Breast epithelium (tissue), 4 donors: ENCODE data around the gene KCNK7. TPM values are rescaled to one million over a fixed set of nuclear protein-coding genes. Genes with fewer than 3 reads are reported as not detected.

Source experiments
- DNase-seq, 2 donors: peaks; one replicate each; pipeline ENCODE4 v3.0.0-alpha.2; 2019; ENCODE audit warnings: low spot score in 2 of 2
- H3K27ac ChIP-seq, 2 donors: fragments of 200-600 bp; sonication (generic) in 1 of 2; one replicate each; pipeline ENCODE4 v1.5.1; 2016 to 2019; ENCODE audit warnings: mild to moderate bottlenecking in 1 of 2
- H3K27me3 ChIP-seq, 2 donors: fragments of 200-600 bp; sonication (generic) in 1 of 2; one replicate each; pipeline versions ENCODE4 v1.5.1 to v1.6.0; 2017 to 2019; ENCODE audit warnings: control low read depth in 1 of 2, mild to moderate bottlenecking in 1 of 2
- H3K36me3 ChIP-seq: fragments of 200-600 bp; one replicate; pipeline ENCODE4 v1.5.1; 2019
- H3K4me1 ChIP-seq, 2 donors: fragments of 200-600 bp; sonication (generic); one replicate each; pipeline ENCODE4 v1.5.1; 2016 to 2019; ENCODE audit warnings: control low read depth in 1 of 2
- H3K4me3 ChIP-seq, 3 donors: fragments of 200-600 bp; sonication (generic); 1 replicate in 2 of 3; 2 replicates in 1 of 3; pipeline ENCODE4 v1.5.1; 2016 to 2019; ENCODE audit warnings: mild to moderate bottlenecking in 3 of 3, moderate library complexity in 2 of 3
- H3K9me3 ChIP-seq, 2 donors: fragments of 200-600 bp; sonication (generic) in 1 of 2; one replicate each; pipeline ENCODE4 v1.5.1; 2016 to 2019; ENCODE audit warnings: control low read depth in 1 of 2
- POLR2A ChIP-seq: fragments of 450-650 bp; IDR thresholded peaks from one replicate; pipeline ENCODE4 v1.6.1; 2016; ENCODE audit warnings: antibody characterized with exemption, mild to moderate bottlenecking, moderate library complexity
- POLR2AphosphoS5 ChIP-seq, 3 donors: sonication (generic); formaldehyde crosslinking; IDR thresholded peaks; one replicate each; pipeline ENCODE4 v1.6.1; 2017; ENCODE audit warnings: antibody characterized with exemption in 3 of 3
- intact Hi-C: fragments of 100-400 bp; cut with DNase I; formaldehyde crosslinking; loops from one replicate; pipeline ENCODE4 v1.15.1; 2023; ENCODE audit warnings: low total_unique reads
- total RNA-seq, 3 donors: library from RNA; depleted of rRNA; stranded (reverse); fragments of >200 nt; gene quantifications; one replicate each; pipeline ENCODE4 v1.1.0, GENCODE V29; 2016
- TF ChIP-seq, protein P1 (sequence below), 3 donors: fragments of 450-650 bp; IDR thresholded peaks; one replicate each; pipeline ENCODE4 v1.5.1; 2016 to 2017; ENCODE audit warnings: antibody characterized with exemption in 3 of 3, mild to moderate bottlenecking in 3 of 3, moderate library complexity in 3 of 3

Gene KCNK7
- total RNA-seq, 3 donors from 2014 or later: 0.33 to 2.2 (median 0.80) TPM

DNA sequence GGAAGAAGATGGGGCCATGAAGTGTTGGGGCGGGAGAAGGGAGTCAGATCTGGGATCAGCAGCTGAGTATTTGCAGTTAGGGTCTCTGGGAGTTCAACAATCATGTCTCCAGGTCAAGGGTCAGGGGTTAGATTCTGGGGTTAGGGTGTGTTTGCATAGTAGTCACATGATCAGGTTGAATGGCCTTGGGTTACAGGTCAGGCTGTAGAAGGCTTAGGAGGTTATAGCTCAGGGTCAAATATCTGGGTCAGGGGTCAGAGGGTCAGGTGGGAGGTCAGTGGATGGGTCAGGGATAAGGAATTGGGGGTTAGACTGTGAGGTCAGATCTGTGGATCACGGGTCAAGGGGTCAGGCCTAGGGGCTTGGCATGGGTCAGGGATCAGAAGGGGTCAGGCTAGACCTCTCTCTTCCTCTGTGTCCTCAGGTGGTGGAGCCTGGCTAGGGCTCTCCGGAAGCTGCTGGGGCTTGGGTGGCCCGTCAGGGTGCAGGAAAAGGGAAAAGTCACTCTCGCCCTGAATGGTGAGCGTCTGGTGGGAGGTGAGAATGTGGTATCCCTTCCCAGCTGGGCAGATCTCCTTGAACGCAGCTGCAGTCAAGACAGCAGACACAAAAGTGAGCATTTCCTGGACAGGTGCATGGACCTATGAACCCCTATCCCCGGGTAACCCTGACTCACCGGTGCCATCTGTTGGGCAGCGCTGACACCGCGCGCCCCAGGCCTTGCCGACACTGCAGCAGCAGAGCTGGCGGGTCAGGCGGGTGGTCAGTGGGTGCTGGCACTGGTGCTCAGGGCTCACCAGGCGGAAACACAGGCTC lies 43.8 kb downstream of the KCNK7 start:
- Histone ChIP-seq H3K4me3 (no peak overlapping the region), H3K27me3 (no peaks in the 10 kb centered on the region), H3K4me1 (peaks cover 18 to 20% of the 10 kb centered on the region in 2 donors), H3K36me3 (no peaks in the 10 kb centered on the region), H3K9me3 (no peaks in the 10 kb centered on the region), H3K27ac (no peak overlapping the region)
- TF ChIP-seq, protein P1, sequence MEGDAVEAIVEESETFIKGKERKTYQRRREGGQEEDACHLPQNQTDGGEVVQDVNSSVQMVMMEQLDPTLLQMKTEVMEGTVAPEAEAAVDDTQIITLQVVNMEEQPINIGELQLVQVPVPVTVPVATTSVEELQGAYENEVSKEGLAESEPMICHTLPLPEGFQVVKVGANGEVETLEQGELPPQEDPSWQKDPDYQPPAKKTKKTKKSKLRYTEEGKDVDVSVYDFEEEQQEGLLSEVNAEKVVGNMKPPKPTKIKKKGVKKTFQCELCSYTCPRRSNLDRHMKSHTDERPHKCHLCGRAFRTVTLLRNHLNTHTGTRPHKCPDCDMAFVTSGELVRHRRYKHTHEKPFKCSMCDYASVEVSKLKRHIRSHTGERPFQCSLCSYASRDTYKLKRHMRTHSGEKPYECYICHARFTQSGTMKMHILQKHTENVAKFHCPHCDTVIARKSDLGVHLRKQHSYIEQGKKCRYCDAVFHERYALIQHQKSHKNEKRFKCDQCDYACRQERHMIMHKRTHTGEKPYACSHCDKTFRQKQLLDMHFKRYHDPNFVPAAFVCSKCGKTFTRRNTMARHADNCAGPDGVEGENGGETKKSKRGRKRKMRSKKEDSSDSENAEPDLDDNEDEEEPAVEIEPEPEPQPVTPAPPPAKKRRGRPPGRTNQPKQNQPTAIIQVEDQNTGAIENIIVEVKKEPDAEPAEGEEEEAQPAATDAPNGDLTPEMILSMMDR (IDR thresholded peaks at IDR 0.05): peak in 2 of 3 donors; percentile 23 to 27
- TF ChIP-seq POLR2A: no peak
- TF ChIP-seq POLR2AphosphoS5 (IDR thresholded peaks at IDR 0.05): no peak
- peak in 1 of 2 donors; percentile 74 for DNase-seq
- intact Hi-C loops: no loop called here

DNA sequence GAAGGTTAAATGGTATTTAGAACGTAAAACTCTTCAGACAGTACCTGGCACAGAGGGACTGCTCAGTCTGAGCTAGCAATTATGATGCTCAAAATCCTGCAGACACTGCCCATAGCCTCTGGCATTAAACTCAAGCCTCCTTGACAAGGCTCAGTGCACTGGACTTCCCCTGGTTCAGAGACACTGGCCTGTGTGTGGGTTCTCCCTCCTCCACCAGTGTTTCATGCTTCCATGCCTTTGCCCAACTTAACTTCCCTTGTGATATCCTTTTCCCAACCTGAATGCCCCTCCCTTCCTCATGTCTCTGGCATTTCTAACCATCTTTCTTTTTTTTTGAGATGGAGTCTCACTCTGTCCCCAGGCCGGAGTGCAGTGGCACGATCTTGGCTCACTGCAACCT lies 46.5 kb downstream of the KCNK7 start:
- TF ChIP-seq, protein P1 (IDR thresholded peaks at IDR 0.05): no peak
- TF ChIP-seq POLR2AphosphoS5 (IDR thresholded peaks at IDR 0.05) (no peak), POLR2A (no peak)
- no peaks in the 10 kb centered on the region for H3K4me1 ChIP-seq
- no peak overlapping the region for H3K27ac ChIP-seq
- no peak for DNase-seq
- intact Hi-C loops: no loop called here
- H3K4me3 ChIP-seq: no peak overlapping the region
- no peaks in the 10 kb centered on the region for H3K27me3 ChIP-seq
- no peaks in the 10 kb centered on the region for H3K9me3 ChIP-seq
- H3K36me3 ChIP-seq: no peaks in the 10 kb centered on the region

- Histone ChIP-seq H3K27me3 (no peaks in the 10 kb centered on the region), H3K36me3 (no peaks in the 10 kb centered on the region), H3K4me1 (no peaks in the 10 kb centered on the region), H3K4me3 (no peak overlapping the region), H3K27ac (no peak overlapping the region), H3K9me3 (no peaks in the 10 kb centered on the region)
- intact Hi-C loops: no loop called here
- TF ChIP-seq POLR2AphosphoS5 (IDR thresholded peaks at IDR 0.05) (no peak), POLR2A (no peak)
- TF ChIP-seq, protein P1 (IDR thresholded peaks at IDR 0.05): no peak
- DNase-seq: no peak
Measured at GRCh38 chr11:65548395-65548794, 47.2 kb downstream of the KCNK7 start.

DNA sequence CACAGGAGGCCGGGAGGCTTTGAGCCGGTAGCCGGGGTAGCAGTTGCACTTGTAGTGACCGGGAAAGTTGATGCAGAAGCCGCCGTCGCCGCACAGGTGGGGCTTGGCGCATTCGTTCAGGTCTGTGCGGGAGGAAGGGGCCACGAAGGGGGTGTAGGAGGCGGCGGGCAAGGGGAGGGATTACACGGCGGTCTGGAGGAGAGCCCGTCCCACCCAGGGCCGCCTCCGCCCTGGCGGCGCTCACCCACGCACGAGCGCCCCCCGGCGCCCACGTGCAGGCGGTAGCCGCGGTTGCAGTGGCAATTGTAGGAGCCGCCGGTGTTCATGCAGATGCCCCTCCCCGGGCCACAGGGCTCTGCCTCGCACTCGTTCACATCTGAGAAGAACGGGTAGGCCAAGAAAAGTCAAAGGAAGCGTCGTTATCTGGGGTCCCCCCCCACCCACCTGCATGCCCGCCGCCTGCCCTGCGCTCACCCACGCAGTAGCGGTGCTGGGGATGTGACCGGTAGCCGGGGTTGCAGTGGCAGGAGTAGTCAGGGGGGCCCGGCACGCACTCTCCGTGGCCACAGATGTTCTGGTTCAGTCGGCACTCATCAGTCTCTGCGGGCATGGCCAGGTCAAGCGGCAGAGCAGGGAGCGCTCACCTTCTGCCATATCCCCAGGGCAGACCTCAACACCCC lies 48.0 kb downstream of the KCNK7 start:
- intact Hi-C loops: no loop called here
- TF ChIP-seq, protein P1 (IDR thresholded peaks at IDR 0.05): no peak
- TF ChIP-seq POLR2AphosphoS5 (IDR thresholded peaks at IDR 0.05): no peak
- TF ChIP-seq POLR2A: no peak
- peak overlapping the region in 1 of 2 donors; percentile 19 for H3K27ac ChIP-seq

More for the DNA sequence above, 48.0 kb downstream of the KCNK7 start:
- Histone ChIP-seq H3K4me3 (no peak overlapping the region), H3K27me3 (no peaks in the 10 kb centered on the region), H3K4me1 (no peaks in the 10 kb centered on the region), H3K36me3 (no peaks in the 10 kb centered on the region), H3K9me3 (no peaks in the 10 kb centered on the region)
- no peak for DNase-seq
